Neuronal stem cell (in vitro differentiated cells): ENCODE results near the gene NSRP1.

Experiments
- DNase-seq: peaks from one replicate; pipeline ENCODE4 v3.0.0-alpha.2; 2013; ENCODE audit warnings: low spot score
- H2AFZ ChIP-seq: one replicate; pipeline ENCODE4 v1.6.1; 2013; ENCODE audit warnings: mild to moderate bottlenecking, low read length, inconsistent platforms
- H2AK5ac ChIP-seq: 2 replicates; pipeline ENCODE4 v1.6.1; 2013; ENCODE audit warnings: low read depth, mild to moderate bottlenecking, inconsistent platforms, low read length, moderate library complexity, mixed read lengths
- H2BK120ac ChIP-seq: 2 replicates; pipeline ENCODE4 v1.6.1; 2013; ENCODE audit warnings: low read depth, mild to moderate bottlenecking, inconsistent platforms, low read length, moderate library complexity, mixed read lengths
- H2BK12ac ChIP-seq: one replicate; pipeline ENCODE4 v1.6.1; 2013; ENCODE audit warnings: low read length, inconsistent platforms
- H2BK15ac ChIP-seq: 2 replicates; pipeline ENCODE4 v1.6.1; 2013; ENCODE audit warnings: mild to moderate bottlenecking, low read length, inconsistent platforms, mixed read lengths
- H2BK5ac ChIP-seq: one replicate; pipeline ENCODE4 v1.6.1; 2013; ENCODE audit warnings: inconsistent platforms, mild to moderate bottlenecking, low read length, moderate library complexity
- H3K14ac ChIP-seq: one replicate; pipeline ENCODE4 v1.6.1; 2013; ENCODE audit warnings: low read length, inconsistent platforms
- H3K18ac ChIP-seq: 2 replicates; pipeline ENCODE4 v1.6.1; 2013; ENCODE audit warnings: low read length, inconsistent platforms
- H3K23ac ChIP-seq: 2 replicates; pipeline ENCODE4 v1.6.1; 2013; ENCODE audit warnings: low read depth, mild to moderate bottlenecking, mixed read lengths, low read length, inconsistent platforms; ENCODE audit not compliant: poor library complexity
- H3K27ac ChIP-seq: replicated peaks from 3 replicates; pipeline ENCODE4 v1.5.1; 2013; ENCODE audit warnings: low read length, inconsistent platforms
- H3K27me3 ChIP-seq, 3 experiments: 2 replicates each; pipeline ENCODE4 v1.6.1; 2013; ENCODE audit warnings: low read length in 3 of 3, mild to moderate bottlenecking in 2 of 3, inconsistent platforms in 1 of 3, low read depth in 1 of 3, mixed read lengths in 1 of 3, moderate library complexity in 1 of 3; ENCODE audit not compliant: control insufficient read depth in 3 of 3, insufficient read depth in 3 of 3
- H3K36me3 ChIP-seq, 2 donors: replicated peaks in 1 of 2; 2 replicates each; pipeline ENCODE4 v1.6.1; 2013; ENCODE audit warnings: low read length in 2 of 2; ENCODE audit not compliant: control insufficient read depth in 2 of 2, insufficient read depth in 2 of 2
- H3K4ac ChIP-seq: 2 replicates; pipeline ENCODE4 v1.6.1; 2013; ENCODE audit warnings: inconsistent platforms, mild to moderate bottlenecking, low read length, moderate library complexity
- H3K4me1 ChIP-seq, 2 donors: 1 replicate in 1 of 2; 2 replicates in 1 of 2; pipeline ENCODE4 v1.6.1; 2013; ENCODE audit warnings: low read length in 2 of 2, low read depth in 1 of 2; ENCODE audit not compliant: control insufficient read depth in 2 of 2, insufficient read depth in 1 of 2
- H3K4me2 ChIP-seq: one replicate; pipeline ENCODE4 v1.6.1; 2013; ENCODE audit warnings: mild to moderate bottlenecking, low read length, inconsistent platforms; ENCODE audit not compliant: insufficient read depth, poor library complexity, severe bottlenecking
- H3K4me3 ChIP-seq, 2 donors: 2 replicates each; pipeline ENCODE4 v1.5.1; 2013; ENCODE audit warnings: low read length in 2 of 2, mild to moderate bottlenecking in 2 of 2, inconsistent platforms in 1 of 2, moderate library complexity in 1 of 2
- H3K79me1 ChIP-seq: one replicate; pipeline ENCODE4 v1.6.1; 2013; ENCODE audit warnings: low read depth, mild to moderate bottlenecking, inconsistent platforms, low read length, moderate library complexity
- H3K9ac ChIP-seq: one replicate; pipeline ENCODE4 v1.6.1; 2013; ENCODE audit warnings: mild to moderate bottlenecking, low read depth, low read length, inconsistent platforms; ENCODE audit not compliant: poor library complexity
- H3K9me3 ChIP-seq, 2 donors: replicated peaks in 1 of 2; 2 replicates each; pipeline versions ENCODE3 to v1.6.1; 2013; ENCODE audit warnings: low read length in 2 of 2, mild to moderate bottlenecking in 2 of 2, inconsistent platforms in 1 of 2, low read depth in 1 of 2, mixed read lengths in 1 of 2, moderate library complexity in 1 of 2; ENCODE audit not compliant: control insufficient read depth in 2 of 2, insufficient read depth in 1 of 2
- H4K8ac ChIP-seq: one replicate; pipeline ENCODE4 v1.6.1; 2013; ENCODE audit warnings: low read depth, mild to moderate bottlenecking, inconsistent platforms, low read length, moderate library complexity
- H4K91ac ChIP-seq: one replicate; pipeline ENCODE4 v1.6.1; 2013; ENCODE audit warnings: low read length, low read depth, mild to moderate bottlenecking, inconsistent platforms; ENCODE audit not compliant: poor library complexity
- WGBS, 2 donors: extraction: QIAGEN DNeasy Blood & Tissue Kit; methylation state at CpG; one replicate each; pipeline ENCODE4 v1.1.7; 2013; ENCODE audit warnings: missing lambda C conversion rate in 2 of 2, mixed read lengths in 1 of 2; ENCODE audit not compliant: insufficient read length in 2 of 2, insufficient replicate concordance in 1 of 2; ENCODE audit errors: extremely low coverage in 2 of 2; 5-methylcytosine and 5-hydroxymethylcytosine counted together

NSRP1 gene

GRCh38 chr17:30196504-30196903 lies 79.9 kb downstream of the NSRP1 start:
- Histone ChIP-seq H3K36me3 (no peaks in the 10 kb centered on the region), H3K27ac (no peak overlapping the region), H3K79me1 (no peaks in the 10 kb centered on the region), H3K4ac (no peak overlapping the region), H2BK12ac (no peak overlapping the region), H2AK5ac (no peak overlapping the region), H3K23ac (no peak overlapping the region), H2BK5ac (no peak overlapping the region), H3K4me3 (no peak overlapping the region), H2BK15ac (no peak overlapping the region), H2AFZ (no peak overlapping the region), H3K4me1 (no peaks in the 10 kb centered on the region), H4K91ac (no peak overlapping the region), H3K9ac (no peak overlapping the region), H3K18ac (no peak overlapping the region), H3K4me2 (no peak overlapping the region), H4K8ac (no peak overlapping the region), H3K14ac (no peak overlapping the region), H3K27me3 (peaks cover 0 to 2% (median 0%) of the 10 kb centered on the region in 3 experiments), H3K9me3 (no peaks in the 10 kb centered on the region), H2BK120ac (no peak overlapping the region)
- no peak for DNase-seq
- no CpG with 5 or more reads among the region's 3 CpGs for WGBS, 2 donors

DNA sequence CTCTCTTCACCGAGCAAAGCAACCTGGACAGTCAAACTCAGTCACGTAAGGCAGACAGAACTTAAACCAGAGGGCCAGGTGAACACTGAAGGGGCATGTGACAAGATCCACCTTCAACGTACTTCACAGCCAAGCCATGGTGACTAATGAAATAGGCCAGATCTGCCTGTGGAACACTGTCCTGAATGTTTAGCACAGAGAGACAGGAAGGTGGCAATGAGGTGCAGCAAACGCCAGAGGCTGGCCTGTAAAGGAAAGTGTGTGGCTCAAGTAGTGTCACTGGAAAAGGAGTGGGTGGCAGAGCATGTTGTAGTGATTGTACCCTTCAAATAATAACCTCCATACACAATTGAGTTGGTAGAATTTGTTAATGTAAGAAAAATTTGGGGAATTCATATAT lies 80.8 kb downstream of the NSRP1 start:
- Histone ChIP-seq H3K18ac (no peak overlapping the region), H3K36me3 (no peaks in the 10 kb centered on the region), H2BK5ac (no peak overlapping the region), H3K9me3 (no peaks in the 10 kb centered on the region), H3K23ac (no peak overlapping the region), H3K79me1 (no peaks in the 10 kb centered on the region), H3K4ac (no peak overlapping the region), H3K4me1 (no peaks in the 10 kb centered on the region), H4K8ac (no peak overlapping the region), H3K14ac (no peak overlapping the region), H2BK15ac (no peak overlapping the region), H2BK120ac (no peak overlapping the region), H3K4me3 (no peak overlapping the region), H2AFZ (no peak overlapping the region), H3K27ac (no peak overlapping the region), H2BK12ac (no peak overlapping the region), H4K91ac (no peak overlapping the region), H2AK5ac (no peak overlapping the region), H3K27me3 (peaks cover 0 to 2% (median 0%) of the 10 kb centered on the region in 3 experiments), H3K9ac (no peak overlapping the region), H3K4me2 (no peak overlapping the region)
- no CpG with 5 or more reads among the region's 4 CpGs for WGBS, 2 donors
- no peak for DNase-seq

GRCh38 chr17:30199600-30199999 lies 83.0 kb downstream of the NSRP1 start:
- Histone ChIP-seq H3K4me3 (no peak overlapping the region), H3K23ac (no peak overlapping the region), H3K36me3 (no peaks in the 10 kb centered on the region)

DNA sequence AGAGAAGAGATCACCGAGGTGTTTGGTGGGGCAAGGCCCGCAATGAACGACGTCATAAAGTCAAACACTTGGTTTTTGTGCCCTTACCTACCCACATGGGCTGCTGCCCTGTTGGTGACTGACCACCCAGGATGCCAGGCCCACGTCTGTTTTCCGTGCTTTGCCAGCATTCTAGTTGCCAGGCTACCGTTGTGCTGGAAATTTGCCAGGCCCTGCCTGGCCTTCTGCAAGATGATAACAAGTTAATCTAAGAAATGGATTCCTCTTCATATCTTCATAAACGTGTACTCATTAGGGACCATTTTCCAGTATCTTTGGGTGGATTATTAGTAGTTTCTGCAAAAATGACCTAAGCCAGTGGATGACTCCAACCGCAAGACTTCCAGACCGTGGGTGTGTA lies 83.5 kb downstream of the NSRP1 start:
- no peak overlapping the region for H3K4ac ChIP-seq
- no peaks in the 10 kb centered on the region for H3K79me1 ChIP-seq
- no CpG with 5 or more reads among the region's 10 CpGs for WGBS, 2 donors
- H2BK12ac ChIP-seq = no peak overlapping the region
- no peak overlapping the region for H2BK120ac ChIP-seq
- H3K9me3 ChIP-seq = no peaks in the 10 kb centered on the region
- H3K23ac ChIP-seq = no peak overlapping the region
- no peaks in the 10 kb centered on the region for H3K36me3 ChIP-seq
- no peak overlapping the region for H2BK5ac ChIP-seq
- H3K27ac ChIP-seq = no peak overlapping the region
- H3K4me2 ChIP-seq = no peak overlapping the region
- H3K9ac ChIP-seq = no peak overlapping the region
- DNase-seq = no peak
- no peak overlapping the region for H3K14ac ChIP-seq
- no peak overlapping the region for H2AFZ ChIP-seq
- no peak overlapping the region for H4K91ac ChIP-seq
- H4K8ac ChIP-seq = no peak overlapping the region
- H2BK15ac ChIP-seq = no peak overlapping the region
- no peaks in the 10 kb centered on the region for H3K4me1 ChIP-seq
- H3K27me3 ChIP-seq = peaks cover 0 to 2% (median 0%) of the 10 kb centered on the region in 3 experiments
- H2AK5ac ChIP-seq = no peak overlapping the region
- H3K18ac ChIP-seq = no peak overlapping the region
- H3K4me3 ChIP-seq = no peak overlapping the region

More at GRCh38 chr17:30199600-30199999, 83.0 kb downstream of the NSRP1 start:
- Histone ChIP-seq H3K4me2 (no peak overlapping the region), H3K14ac (no peak overlapping the region), H2BK15ac (no peak overlapping the region), H3K27ac (no peak overlapping the region), H2BK12ac (no peak overlapping the region), H2BK5ac (no peak overlapping the region), H2AK5ac (no peak overlapping the region), H3K18ac (no peak overlapping the region), H3K79me1 (no peaks in the 10 kb centered on the region), H3K4me1 (no peaks in the 10 kb centered on the region), H3K9ac (no peak overlapping the region), H3K9me3 (no peaks in the 10 kb centered on the region), H4K8ac (no peak overlapping the region), H2BK120ac (no peak overlapping the region), H4K91ac (no peak overlapping the region), H3K27me3 (peaks cover 0 to 2% (median 0%) of the 10 kb centered on the region in 3 experiments), H2AFZ (no peak overlapping the region), H3K4ac (no peak overlapping the region)
- DNase-seq = no peak
- no CpG with 5 or more reads among the region's 5 CpGs for WGBS, 2 donors
